Measurements from ENCODE around the gene RALGPS1. TPM values are rescaled to one million over a fixed set of nuclear protein-coding genes. Genes with fewer than 3 reads are reported as not detected.

The RALGPS1 gene
- polyA plus RNA-seq, 3 donors = 0.60 to 4.6 (median 1.3) TPM

DNA sequence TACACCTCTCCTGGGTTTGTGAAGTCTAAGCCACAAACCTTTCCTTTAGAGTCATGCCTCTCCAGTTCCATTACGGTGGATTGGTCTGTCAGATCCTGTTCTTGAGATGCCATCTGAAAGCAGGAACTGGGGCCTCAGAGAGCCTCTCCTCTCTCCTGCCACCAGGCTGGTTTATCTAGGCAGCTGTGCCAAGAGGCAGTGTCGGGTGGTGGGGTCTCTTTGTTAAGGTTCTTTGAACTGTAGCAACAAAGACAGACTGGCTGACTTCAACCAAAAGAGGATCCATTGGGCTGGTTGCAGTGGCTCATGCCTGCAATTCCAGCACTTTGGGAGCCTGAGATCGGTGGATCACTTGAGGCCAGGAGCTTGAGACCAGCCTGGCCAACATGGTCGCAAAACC is 273.8 kb downstream of the RALGPS1 start:
- intact Hi-C loops (cut with micrococcal nuclease) = no loop called here
- H3K9ac ChIP-seq (ENCODE audit: insufficient read depth, low read length, poor library complexity, severe bottlenecking) = no peak overlapping the region
- no peaks in the 10 kb centered on the region for H3K36me3 Mint-ChIP-seq
- TF ChIP-seq, protein P1, sequence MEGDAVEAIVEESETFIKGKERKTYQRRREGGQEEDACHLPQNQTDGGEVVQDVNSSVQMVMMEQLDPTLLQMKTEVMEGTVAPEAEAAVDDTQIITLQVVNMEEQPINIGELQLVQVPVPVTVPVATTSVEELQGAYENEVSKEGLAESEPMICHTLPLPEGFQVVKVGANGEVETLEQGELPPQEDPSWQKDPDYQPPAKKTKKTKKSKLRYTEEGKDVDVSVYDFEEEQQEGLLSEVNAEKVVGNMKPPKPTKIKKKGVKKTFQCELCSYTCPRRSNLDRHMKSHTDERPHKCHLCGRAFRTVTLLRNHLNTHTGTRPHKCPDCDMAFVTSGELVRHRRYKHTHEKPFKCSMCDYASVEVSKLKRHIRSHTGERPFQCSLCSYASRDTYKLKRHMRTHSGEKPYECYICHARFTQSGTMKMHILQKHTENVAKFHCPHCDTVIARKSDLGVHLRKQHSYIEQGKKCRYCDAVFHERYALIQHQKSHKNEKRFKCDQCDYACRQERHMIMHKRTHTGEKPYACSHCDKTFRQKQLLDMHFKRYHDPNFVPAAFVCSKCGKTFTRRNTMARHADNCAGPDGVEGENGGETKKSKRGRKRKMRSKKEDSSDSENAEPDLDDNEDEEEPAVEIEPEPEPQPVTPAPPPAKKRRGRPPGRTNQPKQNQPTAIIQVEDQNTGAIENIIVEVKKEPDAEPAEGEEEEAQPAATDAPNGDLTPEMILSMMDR (IDR thresholded peaks at IDR 0.05) = no peak
- H3K4me3 ChIP-seq (replicated peaks in 1 of 3; ENCODE audit: low read depth in 2 of 3, low read length in 3 of 3) = no peak overlapping the region
- no peaks in the 10 kb centered on the region for H3K4me1 Mint-ChIP-seq
- H3K27ac Mint-ChIP-seq = no peak overlapping the region
- H3K4me3 Mint-ChIP-seq = no peak overlapping the region
- no peaks in the 10 kb centered on the region for H3K27me3 ChIP-seq (ENCODE audit: control insufficient read depth in 2 of 2, insufficient read depth in 2 of 2, low read length in 2 of 2)
- no peaks in the 10 kb centered on the region for H3K9me3 ChIP-seq (replicated peaks in 1 of 2; ENCODE audit: control insufficient read depth in 1 of 2, insufficient read depth in 1 of 2, low read length in 2 of 2)
- peaks cover 5 to 18% (median 17%) of the 10 kb centered on the region in 3 donors for H3K27me3 Mint-ChIP-seq (ENCODE audit: low read depth in 3 of 3)
- 80% methylated on average over 1 of the region's 4 CpGs for WGBS (ENCODE audit: insufficient coverage)
- no peaks in the 10 kb centered on the region for H3K9me3 Mint-ChIP-seq
- no peaks in the 10 kb centered on the region for H3K36me3 ChIP-seq (replicated peaks in 1 of 2; ENCODE audit: control insufficient read depth in 1 of 2, insufficient read depth in 2 of 2, low read length in 2 of 2)
- H3K27ac ChIP-seq (ENCODE audit: low read depth in 1 of 2, low read length in 2 of 2) = no peak overlapping the region
- H2AFZ ChIP-seq (ENCODE audit: insufficient read depth, low read depth, low read length, poor library complexity, severe bottlenecking) = no peak overlapping the region
- no peak overlapping the region for H3K4me2 ChIP-seq (replicated peaks; ENCODE audit: extremely low read depth, low read length, poor library complexity, severe bottlenecking)
- no peaks in the 10 kb centered on the region for H4K20me1 ChIP-seq (ENCODE audit: insufficient read depth, low read length)
- no peaks in the 10 kb centered on the region for H3K79me2 ChIP-seq (ENCODE audit: insufficient read depth, low read length)
- no peaks in the 10 kb centered on the region for H3K4me1 ChIP-seq (ENCODE audit: control insufficient read depth in 1 of 2, insufficient read depth in 2 of 2, low read length in 2 of 2)
- DNase-seq = no peak

DNA sequence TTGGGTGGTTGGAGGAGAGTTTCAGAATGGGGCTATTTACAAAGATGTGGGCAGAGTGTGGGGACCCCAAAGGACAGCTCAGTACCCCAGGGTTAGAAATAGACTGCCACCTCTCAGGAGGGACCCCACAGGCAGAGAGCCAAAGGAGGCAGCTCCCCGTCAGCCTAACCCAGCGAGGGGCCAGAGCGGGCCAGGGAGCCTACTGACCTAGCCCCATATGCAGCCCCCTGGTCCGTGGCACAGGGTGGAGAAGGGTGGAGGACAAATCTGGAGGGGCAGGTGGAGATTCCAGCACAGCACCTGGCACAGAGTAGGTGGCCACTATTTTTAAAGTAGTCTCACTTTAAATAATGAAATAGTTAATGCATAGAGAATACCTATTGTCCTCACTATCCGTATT is 275.0 kb downstream of the RALGPS1 start:
- no CpG with 5 or more reads among the region's 5 CpGs for whole genome bisulfite sequencing (ENCODE audit: insufficient coverage)
- TF ChIP-seq, protein P1 (IDR thresholded peaks at IDR 0.05) = no peak
- Histone ChIP-seq H3K9me3 (replicated peaks in 1 of 2; ENCODE audit: control insufficient read depth in 1 of 2, insufficient read depth in 1 of 2, low read length in 2 of 2) (no peaks in the 10 kb centered on the region), H3K79me2 (ENCODE audit: insufficient read depth, low read length) (no peaks in the 10 kb centered on the region), H3K4me3 (replicated peaks in 1 of 3; ENCODE audit: low read depth in 2 of 3, low read length in 3 of 3) (no peak overlapping the region), H3K4me2 (replicated peaks; ENCODE audit: extremely low read depth, low read length, poor library complexity, severe bottlenecking) (no peak overlapping the region), H2AFZ (ENCODE audit: insufficient read depth, low read depth, low read length, poor library complexity, severe bottlenecking) (no peak overlapping the region), H3K4me1 (ENCODE audit: control insufficient read depth in 1 of 2, insufficient read depth in 2 of 2, low read length in 2 of 2) (no peaks in the 10 kb centered on the region), H3K36me3 (replicated peaks in 1 of 2; ENCODE audit: control insufficient read depth in 1 of 2, insufficient read depth in 2 of 2, low read length in 2 of 2) (no peaks in the 10 kb centered on the region), H3K27me3 (ENCODE audit: control insufficient read depth in 2 of 2, insufficient read depth in 2 of 2, low read length in 2 of 2) (no peaks in the 10 kb centered on the region), H4K20me1 (ENCODE audit: insufficient read depth, low read length) (no peaks in the 10 kb centered on the region), H3K27ac (ENCODE audit: low read depth in 1 of 2, low read length in 2 of 2) (no peak overlapping the region), H3K9ac (ENCODE audit: insufficient read depth, low read length, poor library complexity, severe bottlenecking) (no peak overlapping the region)
- Mint-ChIP-seq H3K27me3 (ENCODE audit: low read depth in 3 of 3) (peaks cover 3 to 18% (median 17%) of the 10 kb centered on the region in 3 donors), H3K27ac (no peak overlapping the region), H3K9me3 (no peaks in the 10 kb centered on the region), H3K4me3 (no peak overlapping the region), H3K36me3 (no peaks in the 10 kb centered on the region), H3K4me1 (no peaks in the 10 kb centered on the region)
- intact Hi-C loops (cut with micrococcal nuclease) = no loop called here
- DNase-seq = no peak

All from CD14-positive monocyte (primary cell).